Measurements from ENCODE around the gene USP3.
"Not testable (repeated sequence)": the region's sequence is repeated elsewhere in the genome, so short reads cannot be mapped to it uniquely, and the experiment has no call there.

USP3 gene

GRCh38 chr15:63512148-63512547 is 7.8 kb downstream of the USP3 start:
- DNase-seq (ENCODE audit: low read depth in 2 of 2), result no peak

- no peak for DNase-seq (ENCODE audit: low read depth in 2 of 2)
These were observed 8.9 kb downstream of the USP3 start for GRCh38 chr15:63513271-63513670.

GRCh38 chr15:63513728-63514127 is 9.3 kb downstream of the USP3 start:
- no peak for DNase-seq (ENCODE audit: low read depth in 2 of 2)

GRCh38 chr15:63514531-63514943 is 10.1 kb downstream of the USP3 start:
- DNase-seq (ENCODE audit: low read depth in 2 of 2), result no peak

- DNase-seq (ENCODE audit: low read depth in 2 of 2), result no peak
These were observed 12.8 kb downstream of the USP3 start for GRCh38 chr15:63517202-63517601.

- no peak for DNase-seq (ENCODE audit: low read depth in 2 of 2)
These were observed 13.2 kb downstream of the USP3 start for GRCh38 chr15:63517628-63518027.

- DNase-seq (ENCODE audit: low read depth in 2 of 2), result no peak
These were observed 14.6 kb downstream of the USP3 start for GRCh38 chr15:63519041-63519440.

- DNase-seq (ENCODE audit: low read depth in 2 of 2), result no peak
These were observed 15.3 kb downstream of the USP3 start for GRCh38 chr15:63519548-63520178.

- DNase-seq (ENCODE audit: low read depth in 2 of 2), result not testable (repeated sequence)
These were observed 16.1 kb downstream of the USP3 start for GRCh38 chr15:63520462-63520861.

- DNase-seq (ENCODE audit: low read depth in 2 of 2), result no peak
These were observed 17.8 kb downstream of the USP3 start for GRCh38 chr15:63522225-63522578.

GRCh38 chr15:63523306-63523990 is 19.1 kb downstream of the USP3 start:
- no peak for DNase-seq (ENCODE audit: low read depth in 2 of 2)

- DNase-seq (ENCODE audit: low read depth in 2 of 2), result no peak
These were observed 20.1 kb downstream of the USP3 start for GRCh38 chr15:63524316-63525015.

- no peak for DNase-seq (ENCODE audit: low read depth in 2 of 2)
These were observed 22.0 kb downstream of the USP3 start for GRCh38 chr15:63526401-63526800.

GRCh38 chr15:63528138-63528659 is 23.8 kb downstream of the USP3 start:
- DNase-seq (ENCODE audit: low read depth in 2 of 2), result no peak

- DNase-seq (ENCODE audit: low read depth in 2 of 2), result no peak
These were observed 25.8 kb downstream of the USP3 start for GRCh38 chr15:63530235-63530634.

GRCh38 chr15:63530752-63531299 is 26.4 kb downstream of the USP3 start:
- no peak for DNase-seq (ENCODE audit: low read depth in 2 of 2)

- no peak for DNase-seq (ENCODE audit: low read depth in 2 of 2)
These were observed 27.2 kb downstream of the USP3 start for GRCh38 chr15:63531586-63531985.

- DNase-seq (ENCODE audit: low read depth in 2 of 2), result no peak
These were observed 27.9 kb downstream of the USP3 start for GRCh38 chr15:63532307-63532744.

- not testable (repeated sequence) for DNase-seq (ENCODE audit: low read depth in 2 of 2)
These were observed 30.5 kb downstream of the USP3 start for GRCh38 chr15:63534888-63535287.

- DNase-seq (ENCODE audit: low read depth in 2 of 2), result no peak
These were observed 31.3 kb downstream of the USP3 start for GRCh38 chr15:63535689-63536088.

GRCh38 chr15:63538876-63539275 is 34.5 kb downstream of the USP3 start:
- DNase-seq (ENCODE audit: low read depth in 2 of 2), result no peak

- DNase-seq (ENCODE audit: low read depth in 2 of 2), result no peak
These were observed 35.1 kb downstream of the USP3 start for GRCh38 chr15:63539521-63539920.
